Prostate gland (tissue), 2 donors: ENCODE results near the gene NKTR.

Experiments used
- CTCF ChIP-seq, 4 experiments: fragments of 200-600 bp in 2 of 4; fragments of 450-650 bp in 2 of 4; sonication (generic) in 2 of 4; IDR thresholded peaks; 1 replicate in 3 of 4; 2 replicates in 1 of 4; pipeline ENCODE4 v1.5.1; 2016 to 2019; ENCODE audit warnings: antibody characterized with exemption in 4 of 4, mild to moderate bottlenecking in 2 of 4, moderate library complexity in 2 of 4
- POLR2A ChIP-seq: fragments of 450-650 bp; IDR thresholded peaks from one replicate; pipeline ENCODE4 v1.6.1; 2016; ENCODE audit warnings: antibody characterized with exemption, mild to moderate bottlenecking

GRCh38 chr3:42653560-42654330 is 53.3 kb downstream of the NKTR start, which contains the start of gene ZBTB47:
- no peak for TF ChIP-seq CTCF (IDR thresholded peaks at IDR 0.05)
- no peak for TF ChIP-seq POLR2A
